Kidney (tissue), 14 donors: ENCODE data around the gene FZD2. TPM values are rescaled to one million over a fixed set of nuclear protein-coding genes. Genes with fewer than 3 reads are reported as not detected.

Experiments
- DNase-seq, 5 donors: peaks; one replicate each; pipeline ENCODE4 v3.0.0-alpha.2; 2013 to 2020
- FAIRE-seq: peaks from 2 replicates; lab custom pipeline; 2012; peaks lifted over from hg19 to GRCh38; lab: Jason Lieb, UNC
- H3K27ac ChIP-seq, 2 donors: one replicate each; pipeline ENCODE4 v1.7.0; 2013; ENCODE audit warnings: low read depth in 2 of 2, low read length in 2 of 2, inconsistent platforms in 1 of 2
- H3K27me3 ChIP-seq: one replicate; pipeline ENCODE4 v1.7.1; 2013; ENCODE audit warnings: low read length, inconsistent platforms; ENCODE audit not compliant: control insufficient read depth, insufficient read depth
- H3K36me3 ChIP-seq, 3 donors: one replicate each; pipeline versions ENCODE4 v1.7.0 to v1.7.1; 2013; ENCODE audit warnings: low read length in 3 of 3, control low read depth in 1 of 3, inconsistent platforms in 1 of 3; ENCODE audit not compliant: insufficient read depth in 3 of 3, control insufficient read depth in 2 of 3
- H3K4me1 ChIP-seq, 3 donors: one replicate each; pipeline versions ENCODE4 v1.7.0 to v1.7.1; 2013; ENCODE audit warnings: low read length in 3 of 3, inconsistent platforms in 1 of 3, low read depth in 1 of 3; ENCODE audit not compliant: control insufficient read depth in 2 of 3, insufficient read depth in 2 of 3
- H3K4me3 ChIP-seq, 3 donors: one replicate each; pipeline versions ENCODE4 v1.7.0 to v1.8.1; 2013; ENCODE audit warnings: low read length in 3 of 3, control low read depth in 1 of 3, inconsistent platforms in 1 of 3
- H3K9ac ChIP-seq, 3 donors: one replicate each; pipeline versions ENCODE4 v1.7.0 to v1.7.1; 2013; ENCODE audit warnings: low read length in 3 of 3, control low read depth in 1 of 3, inconsistent platforms in 1 of 3
- H3K9me3 ChIP-seq, 3 donors: one replicate each; pipeline versions ENCODE4 v1.7.0 to v1.7.1; 2013; ENCODE audit warnings: low read length in 3 of 3, control low read depth in 1 of 3, inconsistent platforms in 1 of 3; ENCODE audit not compliant: control insufficient read depth in 2 of 3, insufficient read depth in 1 of 3
- intact Hi-C: fragments of 100-400 bp; cut with DNase I; formaldehyde crosslinking; loops from one replicate; pipeline ENCODE4 v1.11.1; 2022
- polyA plus RNA-seq: library from polyadenylated mRNA; stranded (reverse); fragments of 350-450 nt; fragmentation: Illumina TruSeq; extraction: RNeasy Lipid Tissue Mini Kit (QIAGEN cat#74804); gene quantifications from one replicate; pipeline ENCODE4 v1.2.3, GENCODE V29; 2014; ENCODE audit warnings: low read depth, low replicate concordance; ENCODE audit not compliant: insufficient read depth
- total RNA-seq: library from RNA; stranded (reverse); fragmentation: NEBNext Ultra II Directional; extraction: Animal tissue kit (Norgen Biotek cat#: 25700); gene quantifications from one replicate; pipeline ENCODE4 v1.2.1, GENCODE V29; 2021
- TF ChIP-seq, protein P1 (sequence below): IDR thresholded peaks from 3 replicates; pipeline ENCODE4 v1.5.1; 2012; ENCODE audit warnings: mild to moderate bottlenecking, moderate library complexity, borderline replicate concordance; ENCODE audit not compliant: insufficient read depth; ENCODE audit errors: extremely low read depth
- donor health status: control.
- donor health status: control.
- donor health status: control.
- donor health status: control.
- donor health status: control.
- donor health status: DM: yes; HTN: yes; CAD: no.
- donor health status: Normal renal cell carcinoma (clear cell type).

FZD2 gene
- total and polyA plus RNA-seq, 2 donors from 2014 or later = 4.7 to 5.5 TPM

DNA sequence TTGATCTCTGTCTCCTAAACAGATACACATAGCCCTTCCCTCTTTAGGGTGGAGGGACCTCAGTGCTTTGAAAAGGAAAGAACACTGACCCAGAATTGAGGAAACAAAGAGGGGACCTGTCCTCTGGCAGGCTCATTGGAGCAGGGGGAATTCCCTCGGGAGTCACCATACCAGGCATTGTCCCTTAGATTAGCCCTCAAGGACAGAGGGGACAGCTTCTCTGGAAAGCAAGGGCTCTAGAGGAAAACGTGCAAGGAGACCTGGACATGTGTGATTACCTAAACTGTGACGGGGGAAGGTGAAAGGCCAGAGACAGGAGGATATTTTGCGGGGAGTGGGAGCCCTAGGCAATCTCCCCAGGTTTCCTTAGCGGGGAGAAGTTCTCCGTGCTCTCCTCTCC is 7.6 kb upstream of the FZD2 start:
- Histone ChIP-seq H3K27me3 (no peaks in the 10 kb centered on the region), H3K4me1 (no peaks in the 10 kb centered on the region), H3K27ac (no peak overlapping the region), H3K9ac (no peak overlapping the region), H3K9me3 (no peaks in the 10 kb centered on the region), H3K36me3 (no peaks in the 10 kb centered on the region), H3K4me3 (no peak overlapping the region)
- FAIRE-seq (no peak), DNase-seq (no peak)
- intact Hi-C loops = no loop called here
- TF ChIP-seq, protein P1, sequence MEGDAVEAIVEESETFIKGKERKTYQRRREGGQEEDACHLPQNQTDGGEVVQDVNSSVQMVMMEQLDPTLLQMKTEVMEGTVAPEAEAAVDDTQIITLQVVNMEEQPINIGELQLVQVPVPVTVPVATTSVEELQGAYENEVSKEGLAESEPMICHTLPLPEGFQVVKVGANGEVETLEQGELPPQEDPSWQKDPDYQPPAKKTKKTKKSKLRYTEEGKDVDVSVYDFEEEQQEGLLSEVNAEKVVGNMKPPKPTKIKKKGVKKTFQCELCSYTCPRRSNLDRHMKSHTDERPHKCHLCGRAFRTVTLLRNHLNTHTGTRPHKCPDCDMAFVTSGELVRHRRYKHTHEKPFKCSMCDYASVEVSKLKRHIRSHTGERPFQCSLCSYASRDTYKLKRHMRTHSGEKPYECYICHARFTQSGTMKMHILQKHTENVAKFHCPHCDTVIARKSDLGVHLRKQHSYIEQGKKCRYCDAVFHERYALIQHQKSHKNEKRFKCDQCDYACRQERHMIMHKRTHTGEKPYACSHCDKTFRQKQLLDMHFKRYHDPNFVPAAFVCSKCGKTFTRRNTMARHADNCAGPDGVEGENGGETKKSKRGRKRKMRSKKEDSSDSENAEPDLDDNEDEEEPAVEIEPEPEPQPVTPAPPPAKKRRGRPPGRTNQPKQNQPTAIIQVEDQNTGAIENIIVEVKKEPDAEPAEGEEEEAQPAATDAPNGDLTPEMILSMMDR = no peak

DNA sequence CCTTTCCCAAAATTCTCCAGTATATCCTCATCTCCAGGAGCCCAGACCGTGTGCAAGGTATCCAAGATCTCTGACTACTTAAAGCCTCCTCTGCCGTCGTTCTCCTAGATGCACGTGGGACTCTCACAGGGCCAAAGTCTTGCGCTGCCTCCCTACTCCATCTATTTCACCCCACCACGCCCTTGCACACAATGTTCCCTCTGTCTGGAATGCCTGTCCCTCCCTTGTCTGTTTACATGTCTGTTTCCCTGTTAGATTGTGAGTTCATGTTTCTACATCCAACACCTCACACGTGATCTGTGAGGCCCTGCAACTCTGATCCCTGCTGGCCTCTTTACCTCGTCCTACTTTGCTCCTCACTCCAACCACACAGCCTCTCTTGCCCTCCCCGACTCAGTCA is 4.9 kb upstream of the FZD2 start:
- Histone ChIP-seq H3K27ac (no peak overlapping the region), H3K27me3 (no peaks in the 10 kb centered on the region), H3K4me3 (no peak overlapping the region), H3K4me1 (no peaks in the 10 kb centered on the region), H3K36me3 (no peaks in the 10 kb centered on the region), H3K9me3 (no peaks in the 10 kb centered on the region), H3K9ac (no peak overlapping the region)
- no peak for DNase-seq
- intact Hi-C loops = no loop called here
- FAIRE-seq = no peak
- TF ChIP-seq, protein P1 = no peak

DNA sequence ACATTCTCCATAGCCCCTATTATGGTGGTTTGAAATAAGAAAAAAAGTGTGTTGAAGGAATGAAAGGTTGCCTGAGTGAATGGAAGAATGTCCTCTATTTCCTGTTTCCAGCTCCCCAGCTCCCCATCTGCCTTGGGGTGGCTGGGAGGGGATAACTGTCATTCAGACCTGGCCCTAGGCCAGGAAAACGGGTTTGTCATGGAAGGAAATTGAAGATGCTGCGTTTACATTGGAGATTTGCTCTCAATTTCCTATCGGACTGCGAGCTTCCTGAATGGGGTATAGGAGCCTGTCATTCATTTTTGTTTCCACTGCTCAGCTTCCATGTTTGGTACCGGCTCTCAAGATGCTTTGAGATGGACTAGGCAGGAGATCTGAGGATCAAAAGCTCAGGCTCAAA is 2.2 kb upstream of the FZD2 start:
- Histone ChIP-seq H3K4me1 (peaks cover 0 to 7% (median 0%) of the 10 kb centered on the region in 3 donors), H3K4me3 (no peak overlapping the region), H3K27ac (no peak overlapping the region), H3K36me3 (no peaks in the 10 kb centered on the region), H3K9me3 (no peaks in the 10 kb centered on the region), H3K27me3 (no peaks in the 10 kb centered on the region), H3K9ac (no peak overlapping the region)
- FAIRE-seq (no peak), DNase-seq (no peak)
- intact Hi-C loops = no loop called here
- TF ChIP-seq, protein P1 = no peak
